Activated T-cell treated with anti-CD3 and anti-CD28 coated beads for 4 hours (primary cell): ENCODE measurements around the gene MAPK7.

Experiments
- DNase-seq: peaks from one replicate; pipeline ENCODE4 v3.0.0-alpha.2; 2020

MAPK7 gene

DNA sequence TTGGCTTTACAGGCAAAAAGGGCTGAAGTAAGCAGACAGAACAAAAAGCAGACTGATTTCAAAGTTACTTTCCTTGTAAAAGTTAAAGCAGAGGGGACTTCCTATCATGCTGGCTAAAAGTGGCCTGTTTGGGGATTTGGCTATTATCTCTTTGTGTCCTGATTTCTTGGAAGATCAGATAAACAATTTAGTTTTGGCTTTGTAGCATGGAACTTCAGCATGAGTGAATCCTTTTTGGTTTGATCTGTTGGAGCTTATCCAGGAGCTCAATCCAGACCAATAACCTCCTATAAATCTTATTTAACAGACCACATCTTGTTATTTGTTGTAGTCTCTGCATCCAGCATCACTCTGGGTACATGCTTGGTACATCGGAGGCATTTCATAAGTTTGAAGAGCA, 23.9 kb downstream of the MAPK7 start:
- no peak for DNase-seq

DNA sequence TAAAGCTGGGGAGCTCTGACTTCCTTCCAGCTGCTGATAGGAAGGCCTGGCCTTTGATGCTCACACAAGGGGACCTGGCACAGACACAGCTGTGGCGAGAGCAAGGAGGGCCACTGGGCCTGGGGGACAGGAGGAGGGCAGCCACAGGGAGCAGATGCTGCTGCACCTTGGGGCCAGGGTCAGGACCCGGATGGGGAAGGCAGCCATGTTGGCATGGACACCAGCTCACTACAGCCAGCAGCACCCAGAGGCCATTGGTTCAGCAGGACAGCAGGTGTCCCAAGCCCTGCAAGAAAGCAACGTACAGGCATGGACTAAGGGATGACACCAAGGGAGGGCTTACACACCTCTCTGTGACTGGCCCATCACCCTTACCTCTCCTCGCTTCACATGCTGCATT, 24.7 kb downstream of the MAPK7 start:
- DNase-seq: no peak

GRCh38 chr17:19404264-19404663, 26.0 kb downstream of the MAPK7 start:
- no peak for DNase-seq

DNA sequence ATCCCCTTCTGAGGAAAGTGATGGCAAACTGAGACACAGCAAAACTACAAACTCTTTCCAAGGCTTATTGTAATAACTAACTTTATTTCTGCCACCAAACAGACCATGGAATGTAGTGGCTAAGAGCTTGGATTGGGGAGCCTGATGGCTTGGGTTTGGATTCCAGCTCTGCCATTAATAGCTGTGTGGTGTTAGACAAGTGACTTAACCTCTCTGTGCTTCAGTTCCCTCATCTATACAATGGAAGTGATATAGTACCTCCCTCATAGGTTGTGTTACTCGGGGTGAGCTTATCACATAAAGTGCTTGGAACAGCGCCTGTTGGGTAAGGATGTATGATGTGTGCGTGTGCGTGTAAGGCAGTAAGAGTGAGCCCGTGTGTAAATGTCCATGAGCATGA, 26.8 kb downstream of the MAPK7 start:
- no peak for DNase-seq

DNA sequence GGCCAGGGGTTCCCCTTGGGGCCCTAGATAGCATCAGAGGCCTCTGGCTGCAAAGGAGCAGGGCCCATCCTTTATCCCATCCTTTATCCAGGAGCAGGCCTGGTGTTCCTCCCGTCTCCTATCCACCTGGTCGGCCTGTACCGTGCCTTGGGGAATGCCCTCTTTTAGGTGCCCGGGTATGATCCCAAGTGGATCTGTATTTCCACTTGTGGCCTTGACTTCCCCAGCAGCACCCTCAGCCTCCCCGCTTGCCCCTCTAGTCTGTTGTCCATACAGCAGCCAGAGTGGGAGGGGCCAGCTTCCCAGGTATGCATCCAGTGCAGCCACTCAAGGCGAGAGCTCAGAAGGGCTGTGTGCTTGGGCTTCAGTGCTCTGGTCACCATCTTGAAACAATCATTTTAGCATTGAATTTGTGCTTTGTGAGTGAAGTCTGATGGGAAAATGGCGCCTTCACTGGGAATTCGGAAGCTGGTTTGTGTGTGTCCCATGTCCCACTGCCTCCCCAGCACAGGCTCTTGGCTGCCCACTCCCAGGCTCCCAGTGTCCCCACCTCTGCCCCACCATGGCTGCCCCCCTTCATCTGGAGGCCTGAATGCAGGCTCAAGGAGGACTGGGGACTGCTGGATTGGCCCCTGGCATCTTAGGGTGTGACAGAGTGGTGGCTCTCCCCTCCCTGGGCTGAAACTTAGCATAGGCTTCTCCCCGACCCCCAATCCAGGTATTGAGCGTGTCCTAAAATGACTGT, 29.5 kb downstream of the MAPK7 start:
- DNase-seq: no peak

DNA sequence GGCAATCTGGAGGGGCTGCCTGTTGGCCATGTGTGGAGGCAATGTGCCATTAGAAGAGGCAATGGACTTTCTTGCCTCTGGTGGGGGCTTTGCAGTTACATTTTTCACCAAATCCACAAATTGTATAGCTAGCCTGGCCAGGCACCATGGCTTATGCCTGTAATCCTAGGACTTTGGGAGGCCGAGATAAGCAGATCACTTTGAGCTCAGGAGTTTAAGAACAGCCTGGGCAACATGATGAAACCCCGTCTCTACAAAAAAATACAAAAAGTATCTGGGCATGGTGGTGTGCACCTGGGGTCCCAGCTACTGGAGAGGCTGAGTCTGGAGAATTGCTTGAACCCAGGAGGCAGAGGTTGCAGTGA, 30.0 kb downstream of the MAPK7 start:
- no peak for DNase-seq

DNA sequence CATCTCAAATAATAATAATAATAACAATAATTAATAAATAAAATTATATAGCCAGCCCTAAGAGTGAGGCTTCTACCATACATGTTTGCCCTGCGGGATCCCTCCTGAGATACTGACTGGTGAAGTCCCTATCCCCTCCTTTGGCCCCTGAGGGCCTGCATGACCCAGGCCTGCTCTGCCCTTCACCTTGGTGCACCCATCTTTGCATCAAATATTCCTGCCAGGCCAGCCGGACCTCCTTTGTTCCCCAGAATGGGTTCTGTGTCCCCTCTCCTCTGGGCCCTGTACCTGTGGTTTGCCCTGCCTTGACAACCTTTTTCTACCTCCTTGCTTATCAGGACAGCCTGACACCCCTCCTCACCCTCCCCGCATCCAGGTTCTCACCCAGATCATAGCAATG, 30.8 kb downstream of the MAPK7 start:
- no peak for DNase-seq

DNA sequence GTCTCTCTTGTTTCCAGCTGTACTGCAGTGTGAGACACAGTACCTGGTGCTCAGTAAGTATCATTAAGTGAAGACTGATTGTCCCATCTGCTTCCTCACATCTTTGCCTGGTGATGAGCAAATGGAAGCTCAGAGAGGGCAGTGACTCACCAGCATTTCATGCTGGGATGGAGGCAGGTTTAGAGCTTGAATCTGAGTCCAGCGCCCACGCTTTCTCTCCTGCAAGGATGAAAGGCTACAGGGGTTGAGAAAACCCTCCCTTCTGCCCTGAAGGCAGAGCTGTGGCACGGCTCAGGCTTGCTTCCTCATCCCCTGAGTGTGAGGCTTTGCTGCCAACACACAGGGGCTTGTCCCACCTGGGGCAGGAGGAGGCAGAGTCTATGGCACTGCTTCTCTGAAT, 31.2 kb downstream of the MAPK7 start:
- DNase-seq: no peak

GRCh38 chr17:19410091-19410490, 31.8 kb downstream of the MAPK7 start:
- DNase-seq: no peak

- DNase-seq: no peak
Observed at GRCh38 chr17:19410875-19411620, 32.8 kb downstream of the MAPK7 start, which contains the start of gene RNF112. TSS of gene RNF112 (plus strand) at chr17:19411232. CDS start at chr17:19411409, 177 bp downstream.

- DNase-seq: no peak
Observed at GRCh38 chr17:19411631-19412030, 33.3 kb downstream of the MAPK7 start.

GRCh38 chr17:19412510-19412909, 34.2 kb downstream of the MAPK7 start:
- DNase-seq: no peak

DNA sequence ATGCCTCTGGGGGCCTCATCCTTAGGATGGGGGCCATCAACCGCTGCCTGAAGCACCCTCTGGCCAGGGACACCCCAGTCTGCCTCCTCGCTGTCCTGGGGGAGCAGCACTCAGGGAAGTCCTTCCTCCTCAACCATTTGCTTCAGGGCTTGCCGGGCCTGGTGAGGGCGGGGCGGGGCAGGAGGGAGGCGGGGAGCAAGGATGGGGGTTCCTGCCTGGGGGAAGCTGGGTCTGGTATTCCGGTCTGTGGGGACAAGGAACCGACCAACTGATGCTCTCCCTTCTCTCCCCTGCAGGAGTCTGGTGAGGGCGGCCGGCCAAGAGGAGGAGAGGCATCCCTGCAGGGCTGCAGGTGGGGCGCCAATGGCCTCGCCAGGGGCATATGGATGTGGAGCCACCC, 34.7 kb downstream of the MAPK7 start:
- DNase-seq: no peak

GRCh38 chr17:19413761-19414160, 35.5 kb downstream of the MAPK7 start:
- DNase-seq: no peak

DNA sequence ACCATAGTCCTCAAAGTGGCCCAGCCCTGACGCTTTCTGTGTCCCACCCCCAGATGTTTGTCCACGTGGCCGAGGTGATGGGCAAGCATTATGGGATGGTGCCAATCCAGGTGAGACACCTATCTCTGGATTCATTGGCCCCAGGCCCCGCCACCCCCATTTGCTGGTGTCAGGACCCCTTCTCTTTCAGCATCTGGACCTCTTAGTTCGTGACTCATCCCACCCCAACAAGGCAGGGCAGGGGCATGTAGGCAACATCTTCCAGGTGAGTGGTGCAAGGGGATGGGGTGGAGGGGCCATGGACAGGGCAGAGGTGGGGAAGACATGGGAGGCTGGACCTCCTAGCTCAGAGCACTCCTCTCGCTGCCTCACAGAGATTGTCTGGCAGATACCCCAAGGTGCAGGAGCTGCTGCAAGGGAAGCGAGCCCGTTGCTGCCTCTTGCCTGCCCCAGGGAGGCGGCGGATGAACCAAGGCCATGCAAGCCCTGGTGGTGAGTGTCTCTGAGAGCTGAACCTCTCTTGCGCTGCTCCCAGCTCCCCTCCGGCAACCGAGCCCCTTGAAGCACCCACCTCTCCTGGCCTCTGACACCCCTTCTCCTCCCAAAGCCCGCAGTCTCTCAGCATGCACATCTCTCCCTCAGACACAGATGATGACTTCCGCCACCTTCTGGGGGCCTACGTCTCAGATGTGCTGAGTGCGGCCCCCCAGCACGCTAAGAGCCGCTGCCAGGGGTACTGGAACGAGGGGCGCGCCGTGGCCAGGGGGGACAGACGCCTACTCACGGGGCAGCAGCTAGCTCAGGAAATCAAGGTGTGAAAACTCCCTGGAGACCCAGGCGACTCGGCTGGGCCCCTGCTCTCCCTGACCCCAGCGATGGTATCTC, 36.3 kb downstream of the MAPK7 start:
- no peak for DNase-seq

GRCh38 chr17:19415311-19415710, 37.0 kb downstream of the MAPK7 start:
- DNase-seq: no peak

DNA sequence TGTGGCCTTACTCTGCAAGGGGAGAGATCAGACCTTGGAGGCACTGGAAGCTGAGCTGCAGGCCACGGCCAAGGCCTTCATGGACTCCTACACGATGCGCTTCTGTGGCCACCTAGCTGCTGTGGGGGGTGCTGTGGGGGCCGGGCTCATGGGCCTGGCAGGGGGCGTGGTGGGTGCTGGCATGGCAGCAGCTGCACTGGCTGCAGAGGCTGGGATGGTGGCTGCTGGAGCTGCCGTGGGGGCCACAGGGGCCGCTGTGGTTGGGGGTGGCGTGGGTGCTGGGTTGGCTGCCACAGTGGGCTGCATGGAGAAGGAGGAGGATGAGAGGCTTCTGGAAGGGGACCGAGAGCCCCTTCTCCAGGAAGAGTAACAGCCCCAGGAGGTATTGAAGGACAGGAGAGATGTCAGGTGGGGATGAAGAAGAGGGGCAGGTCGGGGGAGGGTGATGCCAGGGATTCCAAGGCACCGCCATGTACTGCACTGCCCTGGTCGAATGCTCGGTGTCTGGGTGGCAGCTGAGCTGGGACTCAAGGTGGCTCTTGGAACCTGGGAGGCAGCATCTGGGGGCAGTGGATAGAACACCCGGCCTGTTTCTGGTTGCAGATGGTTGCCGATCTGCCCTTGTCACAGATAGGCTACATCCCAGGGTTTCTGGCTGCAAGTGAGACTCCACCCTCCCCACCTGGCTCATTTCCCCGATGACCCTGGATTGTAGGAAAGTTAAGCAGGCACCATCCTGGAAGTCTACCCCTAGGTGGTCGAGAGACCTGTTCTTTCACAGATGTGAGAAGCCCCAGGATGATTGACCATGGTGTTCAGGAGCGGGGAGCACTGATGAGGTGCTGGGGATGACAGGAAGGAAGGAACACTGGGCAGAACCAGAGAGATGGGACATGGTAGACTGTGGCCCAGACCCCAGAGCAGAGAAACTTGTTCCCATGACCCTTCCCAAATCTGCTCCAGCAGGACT, 37.8 kb downstream of the MAPK7 start:
- DNase-seq: no peak

DNA sequence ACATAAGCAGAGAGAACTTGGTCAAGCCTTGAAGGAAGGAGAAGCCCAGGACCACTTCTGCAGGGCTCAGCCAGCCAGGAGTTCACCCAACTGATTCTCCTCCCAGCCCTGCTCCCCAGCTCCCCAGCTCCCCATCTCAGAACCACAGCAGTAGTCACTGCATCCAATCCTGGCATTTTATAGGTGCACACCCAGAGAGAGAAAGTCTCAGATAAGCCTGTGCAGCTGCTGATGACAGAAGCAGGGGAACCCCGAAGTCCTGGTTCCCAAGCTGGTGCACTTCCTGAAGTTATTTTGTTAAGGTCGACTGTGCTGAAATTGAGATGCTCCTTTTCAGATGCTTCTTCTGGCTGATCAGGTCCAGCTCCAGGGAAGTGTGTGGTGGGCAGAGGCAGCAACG, 39.3 kb downstream of the MAPK7 start:
- DNase-seq: no peak

DNA sequence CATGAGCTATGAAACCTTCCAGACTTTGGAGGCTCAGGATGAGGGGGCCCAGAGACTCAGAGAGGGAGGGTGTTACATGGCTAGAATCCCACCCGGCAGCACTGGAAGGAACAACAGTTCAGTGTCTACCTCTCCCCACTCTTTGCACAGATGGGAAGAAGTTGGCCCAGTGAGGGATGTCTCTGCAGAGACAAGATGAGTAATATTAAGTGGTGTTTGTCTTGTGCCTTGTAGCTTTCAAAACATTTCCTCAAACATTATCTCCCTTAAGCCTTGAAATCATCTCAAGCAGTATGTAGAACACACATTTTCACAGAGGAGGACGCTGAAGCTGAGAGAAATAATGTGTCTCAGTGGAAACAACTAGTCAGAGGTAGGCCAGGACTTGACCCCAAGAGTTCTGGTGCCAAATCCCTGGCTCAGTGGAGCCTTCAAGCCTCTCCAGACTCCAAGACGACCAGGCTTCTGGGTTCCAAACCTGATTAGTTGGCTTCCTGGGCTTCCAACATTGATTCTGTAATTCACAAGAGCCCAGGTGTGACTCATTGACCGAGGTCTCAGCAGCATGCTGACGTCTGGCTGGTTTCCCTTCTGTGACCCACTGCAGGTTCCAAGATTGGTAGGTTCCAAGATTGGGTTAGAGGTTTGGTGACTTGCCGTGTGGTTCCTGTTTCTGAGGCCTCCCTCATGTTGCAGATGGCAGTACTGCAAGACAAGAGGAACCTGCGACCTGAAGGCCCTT, 40.1 kb downstream of the MAPK7 start:
- no peak for DNase-seq

DNA sequence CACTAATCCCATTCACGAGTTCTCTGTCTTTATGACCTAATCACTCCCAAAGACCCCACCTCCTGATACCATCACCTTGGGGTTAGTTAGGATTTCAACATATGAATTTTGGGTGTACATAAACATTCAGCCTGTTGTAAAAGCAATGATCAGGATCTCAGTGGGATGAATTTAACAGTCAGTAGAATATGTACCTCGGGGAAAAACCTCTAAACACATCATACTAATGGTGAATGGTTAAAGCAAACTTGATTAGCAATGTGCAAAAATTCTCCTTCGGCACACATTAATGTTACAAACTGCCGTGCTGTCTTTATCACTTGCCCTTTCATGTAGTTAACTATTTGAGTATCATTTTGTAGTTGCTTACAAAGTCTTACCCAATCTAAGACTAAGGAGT, 42.9 kb downstream of the MAPK7 start:
- no peak for DNase-seq

DNA sequence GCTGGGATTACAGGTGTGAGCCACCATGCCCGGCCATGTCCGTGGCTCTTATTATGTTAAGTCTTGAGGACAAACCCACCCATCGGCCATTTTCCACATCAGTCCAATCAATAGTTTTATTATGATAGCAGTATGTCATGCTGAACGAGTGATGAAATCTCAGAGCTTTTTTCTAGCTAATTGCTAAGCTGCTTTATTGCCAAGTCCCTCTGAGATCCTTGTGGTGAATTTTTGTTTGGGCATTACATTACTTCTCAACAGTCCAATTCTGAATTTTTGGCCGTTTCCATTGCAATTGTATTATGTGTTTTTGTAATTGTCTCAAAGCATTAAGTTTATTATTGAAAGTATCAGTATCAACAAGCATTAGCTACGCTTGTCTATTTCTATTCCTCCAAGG, 43.6 kb downstream of the MAPK7 start:
- DNase-seq: no peak
